Activated CD4-positive, CD25-positive, alpha-beta regulatory T cell treated with anti-CD3 and anti-CD28 coated beads, Interleukin-2, amount 50 U/mL, for 72 hours (primary cell): ENCODE data around the gene PLEKHG2.

ENCODE experiments used
- DNase-seq: peaks from one replicate; pipeline ENCODE4 v3.0.0; 2021

Gene PLEKHG2

DNA sequence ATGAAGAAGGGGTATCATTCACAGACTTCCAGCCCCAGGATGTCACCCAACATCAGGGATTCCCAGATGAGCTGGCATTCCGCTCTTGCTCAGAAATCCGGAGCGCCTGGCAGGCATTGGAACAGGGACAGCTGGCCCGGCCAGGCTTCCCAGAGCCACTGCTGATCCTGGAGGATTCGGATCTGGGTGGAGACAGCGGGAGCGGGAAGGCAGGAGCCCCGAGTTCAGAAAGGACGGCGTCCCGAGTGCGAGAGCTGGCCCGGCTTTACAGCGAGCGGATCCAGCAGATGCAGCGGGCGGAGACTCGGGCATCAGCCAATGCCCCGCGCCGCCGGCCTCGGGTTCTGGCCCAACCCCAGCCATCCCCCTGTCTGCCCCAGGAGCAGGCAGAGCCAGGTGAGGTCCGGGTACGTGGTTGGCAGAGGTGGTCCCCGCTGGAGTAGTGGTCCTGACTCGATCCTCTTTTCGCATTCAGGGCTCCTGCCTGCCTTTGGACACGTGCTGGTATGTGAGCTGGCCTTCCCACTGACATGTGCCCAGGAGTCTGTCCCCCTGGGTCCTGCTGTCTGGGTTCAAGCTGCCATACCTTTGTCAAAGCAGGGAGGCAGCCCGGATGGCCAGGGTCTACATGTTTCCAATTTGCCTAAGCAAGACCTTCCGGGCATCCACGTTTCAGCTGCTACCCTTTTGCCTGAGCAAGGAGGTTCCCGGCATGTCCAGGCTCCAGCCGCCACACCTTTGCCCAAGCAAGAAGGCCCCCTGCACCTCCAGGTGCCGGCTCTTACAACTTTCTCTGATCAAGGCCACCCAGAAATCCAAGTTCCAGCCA, 11.0 kb downstream of the PLEKHG2 start:
- no peak for DNase-seq

DNA sequence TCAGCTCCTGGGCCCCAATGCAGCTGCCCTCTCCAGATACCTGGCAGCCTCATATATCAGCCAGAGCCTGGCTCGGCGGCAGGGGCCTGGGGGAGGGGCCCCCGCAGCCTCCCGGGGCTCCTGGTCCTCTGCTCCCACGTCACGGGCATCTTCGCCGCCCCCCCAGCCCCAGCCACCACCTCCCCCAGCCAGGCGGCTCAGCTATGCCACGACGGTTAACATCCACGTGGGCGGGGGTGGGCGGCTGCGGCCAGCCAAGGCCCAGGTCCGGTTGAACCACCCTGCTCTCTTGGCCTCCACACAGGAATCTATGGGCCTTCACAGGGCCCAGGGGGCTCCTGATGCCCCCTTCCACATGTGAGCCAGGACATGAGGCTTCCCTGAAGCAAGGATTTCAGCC, 12.5 kb downstream of the PLEKHG2 start:
- DNase-seq = no peak

DNA sequence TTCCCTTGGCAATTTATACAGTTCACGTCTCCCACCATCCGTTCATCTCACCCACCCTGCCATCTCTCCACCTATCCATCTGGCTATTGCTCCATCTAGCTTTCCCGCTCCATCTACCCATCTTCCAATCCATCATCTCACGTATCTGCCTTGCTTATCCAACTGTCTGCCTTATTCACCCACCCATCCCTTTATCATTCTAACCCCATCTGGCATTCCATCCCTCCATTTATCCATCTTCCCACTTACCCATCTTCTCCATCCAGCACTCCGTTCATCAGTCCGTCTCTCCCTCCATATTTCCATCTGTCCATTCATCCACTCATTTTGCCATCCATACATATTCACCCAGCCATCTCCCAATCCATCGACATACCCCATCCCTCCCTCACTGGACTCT, 13.3 kb downstream of the PLEKHG2 start:
- no peak for DNase-seq

DNA sequence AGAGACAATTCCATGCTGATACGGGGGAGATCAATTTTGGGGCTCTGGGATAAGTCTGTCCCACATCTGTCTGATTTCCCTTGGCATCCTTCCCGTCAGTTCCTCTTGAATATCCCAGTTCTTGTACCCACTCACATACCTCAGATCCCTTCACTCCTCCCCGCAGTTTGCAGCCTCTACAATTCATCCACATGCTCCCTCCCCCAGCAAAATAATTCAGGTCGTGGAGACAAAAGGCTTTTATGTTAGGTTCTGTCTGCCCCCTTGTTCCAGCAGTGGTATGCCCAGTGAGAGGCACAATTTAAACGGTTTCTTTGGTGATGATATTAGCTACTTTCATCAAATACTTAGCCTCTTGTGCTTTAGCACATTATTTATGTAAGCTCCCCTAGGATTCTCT, 13.7 kb downstream of the PLEKHG2 start:
- no peak for DNase-seq

DNA sequence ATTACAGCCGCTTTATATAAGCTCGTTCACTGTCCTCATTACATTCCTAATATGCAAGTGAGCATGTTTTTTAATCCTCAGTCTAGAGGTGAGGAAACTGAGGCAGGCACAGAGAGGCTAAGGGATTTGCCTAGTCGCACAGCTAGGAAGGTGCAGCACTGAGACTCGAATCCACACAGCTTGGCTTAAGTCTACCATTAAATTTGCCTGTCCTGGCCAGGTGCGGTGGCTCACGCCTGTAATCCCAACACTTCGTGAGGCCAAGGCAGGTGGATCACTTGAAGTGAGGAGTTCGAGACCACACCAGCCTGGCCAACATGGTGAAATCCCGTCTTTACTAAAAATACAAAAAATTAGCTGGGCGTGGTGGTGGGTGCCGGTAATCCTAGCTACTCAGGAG, 15.2 kb downstream of the PLEKHG2 start:
- no peak for DNase-seq

DNA sequence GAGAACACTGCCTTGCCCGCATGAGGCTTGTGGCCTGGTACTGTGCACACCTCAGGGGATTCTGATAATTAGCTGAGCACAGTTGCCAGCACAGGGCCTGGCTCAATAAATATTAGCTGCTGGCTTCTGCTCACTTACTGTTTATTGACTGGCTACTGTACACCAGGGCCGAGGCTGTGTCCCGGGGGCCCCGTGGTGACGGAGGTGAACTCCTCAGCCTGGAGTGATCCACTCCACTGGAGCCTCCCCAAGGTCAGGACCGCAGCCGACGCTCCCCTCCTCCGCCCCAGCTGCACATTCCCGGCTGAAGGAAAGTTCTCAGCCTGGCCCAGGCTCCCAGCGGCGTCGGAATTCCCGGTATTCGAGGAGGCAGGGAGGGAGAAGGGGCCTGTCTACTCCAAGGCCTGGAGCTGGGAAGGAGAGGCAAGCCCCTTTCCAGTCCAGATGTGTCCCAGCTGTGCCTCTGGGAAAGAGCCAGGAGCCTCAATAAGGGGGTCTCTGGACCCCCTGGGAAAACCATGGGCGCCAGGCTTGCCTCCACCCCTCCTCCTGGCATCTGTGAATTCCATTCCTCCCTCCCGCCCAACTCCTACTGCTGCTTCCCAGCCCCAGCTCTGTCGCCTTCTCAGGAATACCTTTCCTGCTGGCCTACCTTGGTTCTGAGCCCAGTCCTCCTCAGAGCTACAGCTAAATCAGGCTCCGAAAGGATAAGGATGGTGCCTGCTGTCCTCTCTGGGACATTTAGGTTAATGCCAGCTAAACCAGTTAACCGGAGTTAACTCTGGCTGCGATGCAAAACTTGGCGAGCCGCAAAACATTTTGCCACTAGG, 16.0 kb downstream of the PLEKHG2 start:
- no peak for DNase-seq

DNA sequence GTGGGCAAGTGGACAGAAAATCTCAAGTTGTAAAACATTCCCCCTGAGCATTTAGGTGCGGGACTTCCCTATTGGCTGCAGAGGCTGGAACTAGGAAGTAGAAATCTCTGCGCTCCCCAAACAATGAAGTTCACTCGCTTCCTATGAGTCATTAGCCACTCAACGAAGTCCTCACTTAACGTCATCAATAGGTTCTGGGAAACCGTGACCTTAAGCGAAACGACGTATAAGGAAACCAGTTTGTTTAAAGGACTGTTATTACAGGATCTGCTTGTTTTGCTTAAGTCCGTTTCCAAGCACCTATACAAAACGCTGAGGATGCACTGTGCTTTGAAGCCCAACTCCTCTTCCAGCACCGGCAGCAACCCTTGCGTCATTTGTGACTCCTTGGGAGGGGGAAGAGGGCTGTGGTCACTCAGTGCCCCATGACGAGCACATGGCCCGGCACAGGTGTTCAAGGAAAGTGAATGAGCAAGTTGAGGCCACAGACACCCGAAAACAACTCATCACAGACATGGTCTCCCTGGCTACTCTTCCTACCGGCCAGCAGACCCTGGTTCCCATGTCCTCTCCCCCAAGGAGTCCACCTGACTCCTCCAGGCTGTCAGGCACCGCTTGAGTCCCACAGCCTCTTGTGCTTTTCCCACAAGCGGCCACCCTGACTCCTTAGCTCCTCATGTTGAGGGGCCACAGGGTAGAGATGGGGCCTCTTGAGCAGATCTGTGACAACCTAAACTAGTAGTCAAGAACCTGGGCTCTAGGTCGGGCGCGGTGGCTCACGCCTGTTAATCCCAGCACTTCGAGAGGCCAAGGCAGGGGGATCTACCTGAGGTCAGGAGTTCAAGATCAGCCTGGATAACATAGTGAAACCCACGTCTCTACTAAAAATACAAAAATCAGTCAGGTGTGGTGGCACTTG, 18.5 kb downstream of the PLEKHG2 start:
- peak; percentile 69 for DNase-seq

DNA sequence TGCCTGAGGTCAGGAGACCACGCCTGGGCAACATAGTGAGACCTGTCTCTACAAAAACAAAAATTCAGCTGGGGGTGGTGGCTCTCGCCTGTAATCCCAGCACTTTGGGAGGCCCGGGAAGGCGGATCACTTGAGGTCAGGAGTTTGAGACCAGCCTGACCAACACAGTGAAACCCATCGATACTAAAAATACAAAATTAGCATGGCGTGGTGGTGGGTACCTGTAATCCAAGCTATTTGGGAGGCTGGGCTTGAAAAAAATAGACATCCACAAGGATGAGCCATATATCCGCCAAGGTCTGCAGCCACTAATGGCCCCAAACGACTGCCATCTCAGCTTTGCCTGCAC, 20.2 kb downstream of the PLEKHG2 start:
- no peak for DNase-seq

DNA sequence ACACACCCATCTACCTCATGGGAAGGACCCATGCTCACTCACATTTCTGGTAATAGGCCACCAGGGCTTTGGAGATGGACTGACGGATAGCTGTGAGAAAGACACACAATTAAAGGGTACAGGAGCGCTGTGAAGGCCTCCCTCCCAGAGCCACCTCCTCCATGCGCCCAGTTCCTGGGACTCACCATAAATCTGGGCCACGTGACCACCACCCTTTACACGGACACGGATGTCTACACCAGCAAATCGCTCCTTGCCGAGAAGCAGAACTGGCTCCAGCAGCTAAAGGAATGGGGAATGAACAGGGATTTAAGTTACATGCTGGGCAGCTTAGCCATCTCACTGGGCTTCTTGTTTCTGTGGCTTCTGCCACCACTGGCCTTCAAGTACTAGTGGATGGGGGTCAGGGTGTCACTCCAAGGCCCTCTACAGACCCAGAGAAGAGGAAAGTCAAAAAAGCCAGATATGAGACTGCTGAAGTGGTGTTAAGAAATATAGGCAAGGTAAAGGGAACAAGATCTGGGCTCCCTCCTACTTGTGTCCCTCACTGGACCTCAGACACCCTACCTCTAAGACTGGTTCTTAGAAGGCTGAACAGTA, 21.1 kb downstream of the PLEKHG2 start:
- DNase-seq = no peak

DNA sequence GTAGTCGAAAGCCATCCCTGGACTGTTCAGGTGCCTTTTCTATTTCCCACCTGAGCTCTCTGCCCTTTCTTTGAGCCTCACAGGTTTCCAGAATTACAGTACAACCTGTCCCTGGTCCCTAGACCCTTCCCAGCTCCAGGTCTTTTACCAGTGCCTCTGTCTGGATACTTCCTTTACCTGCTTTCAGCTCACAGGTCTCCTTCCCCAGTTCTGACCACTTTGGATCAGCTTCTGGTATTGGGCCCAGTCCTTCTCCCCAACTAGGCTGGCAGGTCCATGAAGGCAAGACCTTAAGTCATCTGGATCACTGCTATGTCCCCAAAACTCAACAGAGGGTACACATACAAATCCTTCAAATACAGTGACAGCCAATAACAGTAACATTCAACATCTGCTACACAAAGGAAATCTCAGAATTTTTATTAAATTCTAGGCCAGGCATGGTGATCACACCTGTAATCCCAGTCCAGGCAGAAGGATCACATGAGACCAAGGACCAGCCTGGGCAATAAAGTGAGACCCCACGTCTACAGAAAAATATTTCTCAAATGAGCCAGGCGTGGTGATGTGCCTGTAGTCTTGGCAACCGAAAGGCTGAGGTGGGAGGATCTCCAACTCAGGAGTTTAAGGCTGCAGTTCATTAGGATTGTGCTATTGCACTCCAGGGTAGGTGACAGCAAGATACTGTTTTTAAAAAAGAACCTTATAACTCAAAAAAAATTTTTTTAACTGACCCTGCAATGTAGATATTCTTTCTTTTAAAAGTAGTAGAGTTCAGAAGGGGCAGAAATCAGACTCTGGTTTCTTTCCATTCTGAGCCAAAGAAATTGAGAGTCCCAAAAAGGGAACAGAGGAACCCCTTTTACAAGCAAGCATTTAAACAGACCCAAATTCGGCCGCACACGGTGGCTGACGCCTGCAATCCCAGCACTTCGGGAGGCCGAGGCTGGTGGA, 21.9 kb downstream of the PLEKHG2 start:
- DNase-seq = no peak

DNA sequence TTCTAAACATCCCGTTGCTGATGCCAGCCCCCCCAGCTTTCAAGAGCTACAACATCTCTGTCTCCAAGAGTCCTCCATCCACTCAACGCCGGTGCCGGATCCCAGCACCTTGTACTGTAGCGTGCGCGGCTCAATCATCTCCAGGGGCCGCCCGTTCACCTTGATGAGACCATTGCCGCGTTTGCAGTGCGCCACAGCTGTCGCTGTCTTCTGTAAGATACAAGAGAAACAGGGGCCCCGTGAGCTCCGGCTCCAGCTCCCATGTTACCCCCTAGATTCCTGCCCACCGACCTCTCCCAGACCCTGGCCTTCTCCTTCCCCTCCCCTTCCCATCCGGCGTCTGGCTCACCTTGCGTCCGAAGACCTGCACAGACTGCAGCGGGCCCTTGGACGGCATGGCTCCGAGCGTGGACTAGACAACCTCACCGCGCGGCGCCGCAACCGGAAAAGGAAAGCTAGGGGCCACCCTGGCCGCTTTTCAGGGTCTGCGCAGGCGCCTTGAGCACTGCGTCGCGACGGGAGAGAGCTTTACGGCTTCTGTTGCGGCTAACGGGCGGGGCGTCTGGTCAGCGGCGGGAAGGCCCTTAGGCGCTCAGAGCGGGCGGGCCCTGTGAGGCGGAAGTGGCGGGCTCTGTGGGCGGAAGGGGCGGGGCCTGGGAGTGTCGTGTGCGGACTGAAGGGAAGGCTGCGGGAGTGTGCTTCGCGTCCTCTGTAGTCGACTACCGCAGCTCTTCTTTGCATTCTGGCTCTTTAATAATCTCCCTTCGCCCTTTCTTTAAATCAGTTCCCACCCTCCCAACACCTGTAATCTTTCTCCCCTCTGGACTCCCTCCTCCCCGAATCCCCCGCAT, 23.3 kb downstream of the PLEKHG2 start, which contains the start of gene RPS16:
Gene RPS16 (minus strand): TSS at position 451 of the 851 bp plus-strand sequence. CDS start 54 bp downstream, at position 397.
- DNase-seq = peak; percentile 100

DNA sequence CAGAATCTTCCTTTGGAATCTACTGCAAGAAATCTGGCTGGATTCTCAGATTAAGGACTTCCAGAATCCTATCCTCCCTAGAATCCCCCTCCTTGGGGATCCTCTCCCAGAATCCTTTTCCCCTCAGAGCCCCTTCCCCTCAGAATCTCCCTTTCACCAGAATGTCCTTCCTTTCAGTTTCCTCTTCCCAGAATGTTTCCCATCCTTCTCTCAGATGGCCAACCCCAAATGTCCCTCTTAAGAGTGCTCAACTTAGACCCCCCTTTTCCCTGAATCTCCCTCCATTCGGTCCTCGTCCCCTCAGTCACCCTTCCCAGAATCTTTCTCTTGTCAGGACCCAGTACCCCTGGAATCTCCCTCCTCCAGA, 23.9 kb downstream of the PLEKHG2 start:
- no peak for DNase-seq

DNA sequence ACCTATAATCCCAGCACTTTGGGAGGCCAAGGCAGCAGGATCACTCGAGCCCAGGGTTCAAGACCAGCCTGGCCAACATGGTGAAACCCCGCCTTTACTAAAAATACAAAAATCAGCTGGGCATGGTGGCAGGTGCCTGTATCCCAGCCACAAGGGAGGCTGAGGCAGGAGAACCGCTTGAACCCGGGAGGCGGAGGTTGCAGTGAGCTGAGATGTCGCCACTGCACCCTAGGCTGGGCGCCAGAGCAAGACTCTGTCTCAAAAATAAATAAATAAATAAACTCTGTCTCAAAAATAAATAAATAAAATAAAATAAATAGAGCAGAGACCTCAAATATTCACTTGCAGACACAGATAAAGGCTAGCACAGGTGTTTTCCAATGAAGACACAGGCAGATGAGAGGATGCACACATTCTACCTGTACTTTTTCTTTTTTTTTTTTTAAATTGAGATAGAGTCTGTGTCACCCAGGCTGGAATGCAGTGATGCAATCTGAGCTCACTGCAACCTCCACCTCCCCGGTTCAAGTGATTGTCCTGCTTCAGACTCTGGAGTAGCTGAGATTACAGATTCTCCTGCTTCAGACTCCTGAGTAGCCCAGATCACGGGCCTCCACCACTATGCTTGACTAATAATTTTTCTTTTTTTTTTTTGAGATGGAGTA, 25.9 kb downstream of the PLEKHG2 start:
- DNase-seq = no peak

DNA sequence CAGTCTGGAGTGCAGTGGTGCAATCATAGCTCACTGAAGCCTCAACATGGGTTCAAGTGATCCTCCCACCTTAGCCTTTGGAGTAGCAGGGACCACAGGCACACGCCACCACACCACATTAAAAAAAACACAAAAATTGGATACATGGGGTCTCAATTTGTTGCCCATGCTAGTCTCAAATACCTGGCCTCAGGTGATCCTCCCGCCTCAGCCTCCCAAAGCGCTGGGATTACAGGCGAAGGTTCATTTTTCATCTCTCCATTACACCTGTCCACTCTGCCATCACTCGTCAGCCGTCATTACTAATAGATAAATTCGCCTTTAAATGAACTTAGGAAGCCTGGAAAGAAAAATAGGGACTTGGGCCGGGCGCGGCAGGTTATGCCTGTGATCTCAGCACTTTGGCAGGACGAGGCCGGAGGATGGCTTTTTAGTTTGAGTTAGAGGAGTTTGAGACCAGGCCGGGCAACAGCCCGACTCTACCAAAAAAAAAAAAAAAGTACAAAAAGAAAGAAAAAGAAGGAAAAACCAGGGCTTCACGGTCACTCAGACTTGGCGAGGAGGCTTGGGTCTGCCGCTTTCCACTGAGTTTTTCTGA, 32.2 kb downstream of the PLEKHG2 start:
- DNase-seq = no peak

DNA sequence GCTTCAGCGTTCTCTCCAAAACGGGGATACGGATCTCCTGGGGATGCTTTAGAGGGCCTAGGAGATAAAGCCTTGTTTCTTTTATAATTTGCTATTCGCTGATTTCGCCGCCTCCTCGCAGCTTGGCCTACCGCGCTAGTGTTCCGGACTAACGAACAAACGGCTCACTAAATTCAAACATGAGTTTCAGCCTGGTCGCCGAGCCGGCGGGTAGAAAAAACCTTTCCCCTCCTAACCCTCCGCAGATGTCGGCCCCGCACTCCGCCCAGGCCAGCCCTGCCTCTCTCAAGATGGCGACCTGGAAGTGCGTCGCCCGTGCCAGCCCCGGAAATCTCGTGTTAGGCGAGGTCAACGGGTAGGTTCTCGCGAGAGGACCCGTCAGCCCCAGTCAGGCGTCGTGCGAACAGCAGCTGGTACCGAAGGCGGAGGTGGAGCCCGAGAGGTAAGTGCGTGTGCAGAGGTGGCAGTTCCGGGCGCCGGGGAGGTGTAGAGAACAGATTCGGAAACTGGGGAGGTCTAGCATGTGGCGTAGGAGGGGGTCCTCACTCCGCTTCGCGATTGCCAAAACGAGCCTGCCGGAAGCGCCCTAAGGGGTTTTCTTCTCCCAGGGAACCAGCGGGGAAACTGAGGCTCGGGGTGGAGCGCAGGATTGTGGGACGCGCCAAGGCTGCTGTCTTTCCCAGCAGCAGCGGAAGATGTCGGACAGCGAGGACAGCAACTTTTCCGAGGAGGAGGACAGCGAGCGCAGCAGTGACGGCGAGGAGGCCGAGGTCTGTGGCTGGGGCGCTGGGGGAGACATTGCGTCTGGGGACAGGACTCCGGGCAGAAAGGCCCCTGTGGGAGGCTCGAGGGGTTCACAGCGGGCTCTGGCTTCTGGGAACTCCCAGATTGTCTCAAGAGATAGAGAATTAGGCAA, 33.0 kb downstream of the PLEKHG2 start, which contains the start of gene SUPT5H:
Gene SUPT5H (plus strand): TSS at position 387 of the 916 bp plus-strand sequence. CDS start 309 bp downstream, at position 696.
- peak; percentile 95 for DNase-seq

DNA sequence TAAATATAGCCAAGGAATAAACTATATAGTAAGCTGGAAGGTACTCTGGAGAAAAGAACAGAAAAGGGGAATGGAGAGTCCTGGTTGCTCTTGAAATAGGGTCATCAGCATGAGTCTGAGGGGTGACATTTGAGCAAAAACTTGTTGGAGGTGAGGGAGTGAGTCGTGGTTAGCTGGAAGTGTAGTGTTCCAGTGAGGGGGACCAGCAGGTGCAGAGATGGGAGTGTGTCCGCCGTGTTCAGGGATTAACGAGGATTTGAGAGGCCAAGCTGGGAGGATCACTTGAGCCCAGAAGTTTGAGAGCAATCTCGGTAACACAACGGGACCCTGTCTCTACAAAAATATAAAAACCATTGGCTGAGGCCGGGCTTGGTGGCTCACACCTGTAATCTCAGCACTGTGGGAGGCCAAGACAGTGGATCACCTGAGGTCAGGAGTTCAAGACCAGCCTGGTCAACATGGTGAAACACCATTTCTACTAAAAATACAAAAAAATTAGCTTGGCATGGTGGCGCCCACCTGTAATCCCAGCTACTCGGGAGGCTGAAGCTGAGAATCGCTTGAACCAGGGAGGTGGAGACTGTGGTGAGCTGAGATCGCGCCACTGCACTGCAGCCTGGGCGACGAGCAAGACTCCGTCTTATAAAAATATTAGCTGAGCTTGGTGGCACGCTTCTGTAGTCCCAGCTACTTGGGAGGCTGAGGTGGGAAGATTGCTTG, 34.1 kb downstream of the PLEKHG2 start:
- DNase-seq = no peak

DNA sequence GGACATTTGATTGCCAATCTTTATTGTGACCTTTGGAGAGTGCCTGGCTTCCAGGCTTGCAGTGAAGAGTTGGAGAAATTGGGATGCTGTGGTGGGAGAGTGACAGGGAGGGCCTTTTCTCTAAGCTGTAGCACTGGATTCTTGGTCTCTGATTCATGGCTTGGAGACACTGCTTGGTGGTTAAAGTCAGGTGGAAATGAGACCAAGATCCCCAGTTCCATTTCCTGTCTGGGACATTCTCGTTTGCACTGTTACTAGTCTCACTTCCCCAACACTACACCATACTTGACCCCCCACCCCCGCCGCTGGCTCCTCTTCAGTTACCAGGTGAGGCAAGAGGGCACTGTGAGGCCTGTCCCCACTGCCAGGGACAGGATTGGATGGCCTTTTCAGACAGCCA, 35.8 kb downstream of the PLEKHG2 start:
- DNase-seq = no peak
